HG02981 (cell line): ENCODE results near the gene IFITM10.
"Not testable (repeated sequence)": the region's sequence is repeated elsewhere in the genome, so short reads cannot be mapped to it uniquely, and the experiment has no call there.

ENCODE experiments used
- ATAC-seq: cut with Tn5 transposase; IDR thresholded peaks from one replicate; pipeline ENCODE4 v1.9.1; 2021; ENCODE audit warnings: mild to moderate bottlenecking, moderate library complexity; ENCODE audit not compliant: unreplicated experiment

IFITM10 gene

DNA sequence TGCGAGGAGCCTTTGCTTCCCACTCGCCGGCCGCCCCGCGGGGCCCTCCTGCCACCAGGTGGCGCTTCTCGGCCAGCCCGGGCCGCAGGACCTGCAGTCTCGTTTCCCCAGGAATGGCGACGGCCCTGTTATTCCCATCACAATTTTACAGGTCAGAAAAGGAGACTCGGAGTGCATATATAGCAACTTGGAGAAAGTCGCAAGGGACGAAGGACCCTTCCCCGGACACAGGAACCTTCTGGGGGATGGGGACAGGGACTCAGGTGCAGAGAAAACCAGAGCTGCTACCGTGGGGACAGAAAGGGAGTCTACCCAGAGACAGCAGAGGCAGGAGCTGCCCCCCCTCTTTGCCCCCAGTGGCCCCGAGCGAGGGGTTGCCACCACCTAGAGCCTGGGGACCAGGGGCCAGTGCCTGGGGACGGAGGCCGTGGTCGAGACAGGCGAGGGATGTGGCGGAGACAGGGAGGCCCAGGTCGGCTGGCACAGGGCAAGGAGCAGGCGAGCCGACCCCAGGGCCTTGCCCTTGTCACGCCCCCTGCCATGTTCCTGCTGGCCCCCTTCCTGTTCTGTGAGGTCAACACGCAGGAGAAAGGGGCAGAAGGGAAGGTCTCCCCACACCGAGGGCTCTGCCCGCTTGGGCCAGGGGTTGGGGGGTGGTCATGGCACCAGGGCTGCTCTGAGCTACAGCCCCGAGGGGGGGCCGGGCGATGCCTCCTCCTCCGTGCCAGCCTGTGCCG lies 56.9 kb downstream of the IFITM10 start:
- no peak for ATAC-seq

DNA sequence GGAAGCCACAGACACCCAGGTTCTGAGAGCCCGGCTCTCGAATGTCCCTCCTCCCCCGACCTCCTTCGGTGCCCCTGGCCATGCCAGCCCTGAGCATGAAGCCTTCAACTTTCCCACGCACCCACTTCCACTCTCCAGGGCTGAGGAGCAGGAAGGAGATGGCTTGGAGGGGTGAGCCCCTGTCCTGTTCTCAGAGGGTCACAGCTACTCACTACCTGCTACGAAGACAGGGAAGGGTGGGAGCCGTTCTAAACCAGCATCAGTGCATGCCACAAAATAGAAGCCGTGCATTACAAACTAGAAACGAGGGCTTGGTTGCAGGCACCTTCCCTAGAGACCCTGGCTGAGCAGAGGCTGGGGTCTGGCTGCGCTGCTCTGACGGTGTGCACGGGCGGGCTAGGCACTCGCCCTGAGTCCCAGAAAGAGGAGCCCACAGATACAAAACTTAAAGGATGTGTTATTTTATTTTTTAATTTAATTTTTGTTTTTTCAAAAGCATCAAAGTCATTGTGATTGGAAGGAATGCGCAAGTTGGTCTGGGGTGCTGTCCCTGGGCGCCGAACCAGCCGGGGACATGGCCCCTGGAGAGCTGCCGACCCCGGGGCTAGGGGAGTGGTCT lies 57.6 kb downstream of the IFITM10 start:
- no peak for ATAC-seq

DNA sequence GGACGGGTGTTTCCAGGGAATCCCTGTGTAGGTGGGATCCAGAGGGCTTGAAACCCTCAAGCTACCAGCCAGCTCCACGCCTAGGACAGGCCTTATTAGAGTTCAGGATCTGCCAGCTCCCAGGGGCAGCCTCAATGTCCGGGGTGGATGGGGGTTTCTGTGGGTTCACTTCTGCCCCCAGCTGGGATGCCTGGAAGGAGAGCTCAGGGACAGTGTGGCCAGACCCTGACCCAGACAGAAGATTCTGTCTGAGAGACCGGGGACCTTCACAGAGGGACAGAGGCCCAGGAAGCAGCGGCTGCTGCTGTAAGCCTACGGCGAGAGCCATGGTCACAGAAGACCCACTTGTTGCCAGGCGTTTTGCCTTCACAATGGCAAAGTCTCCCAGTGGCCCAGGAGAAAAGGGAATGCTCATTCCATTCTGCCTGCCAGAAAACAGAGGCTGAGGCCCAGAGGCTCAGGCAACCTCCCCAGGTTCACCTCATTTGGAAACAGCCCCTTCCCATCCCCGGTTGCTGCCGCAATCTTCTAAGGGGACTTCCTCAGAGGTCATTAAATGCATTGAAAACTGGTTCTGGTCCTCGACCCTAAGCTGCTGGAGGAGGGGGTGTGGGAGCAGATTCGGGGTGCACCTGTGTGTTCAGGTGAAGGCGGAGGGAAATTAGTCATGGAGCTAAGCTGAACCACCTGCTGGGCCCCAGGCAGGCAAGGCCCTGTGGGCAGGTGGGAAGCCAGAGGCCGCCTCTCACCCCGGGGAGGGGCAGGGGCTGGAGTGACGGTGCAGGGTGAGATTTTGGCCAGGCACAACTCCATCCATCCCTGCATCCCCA lies 58.3 kb downstream of the IFITM10 start:
- ATAC-seq: no peak

DNA sequence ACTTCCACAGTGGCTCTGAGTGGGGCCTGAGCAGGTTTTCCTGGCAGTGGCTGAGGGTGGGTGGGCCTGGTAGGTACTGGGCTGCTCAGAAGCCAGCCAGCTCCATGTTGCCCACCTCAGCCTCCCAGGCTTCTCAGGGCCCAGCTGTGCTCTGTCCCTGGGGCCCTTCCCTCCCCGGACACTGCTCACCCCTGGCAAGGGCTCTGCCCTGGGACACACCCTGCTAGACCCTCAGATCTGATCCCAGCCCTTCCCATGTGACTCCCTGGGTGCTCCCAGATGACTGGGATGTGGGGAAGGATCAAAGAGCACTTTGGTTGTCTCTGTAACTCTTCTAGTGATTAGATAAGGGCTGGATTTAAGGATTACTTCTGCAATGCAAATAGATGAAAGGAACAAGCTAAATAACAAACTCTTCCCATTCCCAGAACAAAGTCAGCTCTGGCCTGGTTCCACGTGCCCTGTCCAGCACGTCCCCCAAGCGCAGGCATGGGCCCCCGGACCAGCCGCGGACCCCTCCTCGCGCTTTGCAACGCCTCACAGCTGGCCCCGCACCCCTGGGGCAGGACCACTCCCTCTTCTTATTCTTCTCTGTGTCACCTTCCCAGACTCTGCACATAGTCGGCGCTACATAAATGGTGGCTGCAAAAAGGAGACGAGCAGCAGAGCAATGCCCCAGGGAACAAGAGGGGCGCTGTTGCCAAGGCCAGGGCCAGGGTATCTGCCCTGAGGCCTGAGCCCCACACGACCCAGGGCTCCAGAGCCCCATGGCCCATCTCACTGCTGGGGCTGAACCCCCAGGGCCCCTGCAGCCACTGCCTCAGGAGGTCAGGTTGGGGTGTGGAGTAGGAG lies 59.1 kb downstream of the IFITM10 start:
- no peak for ATAC-seq

DNA sequence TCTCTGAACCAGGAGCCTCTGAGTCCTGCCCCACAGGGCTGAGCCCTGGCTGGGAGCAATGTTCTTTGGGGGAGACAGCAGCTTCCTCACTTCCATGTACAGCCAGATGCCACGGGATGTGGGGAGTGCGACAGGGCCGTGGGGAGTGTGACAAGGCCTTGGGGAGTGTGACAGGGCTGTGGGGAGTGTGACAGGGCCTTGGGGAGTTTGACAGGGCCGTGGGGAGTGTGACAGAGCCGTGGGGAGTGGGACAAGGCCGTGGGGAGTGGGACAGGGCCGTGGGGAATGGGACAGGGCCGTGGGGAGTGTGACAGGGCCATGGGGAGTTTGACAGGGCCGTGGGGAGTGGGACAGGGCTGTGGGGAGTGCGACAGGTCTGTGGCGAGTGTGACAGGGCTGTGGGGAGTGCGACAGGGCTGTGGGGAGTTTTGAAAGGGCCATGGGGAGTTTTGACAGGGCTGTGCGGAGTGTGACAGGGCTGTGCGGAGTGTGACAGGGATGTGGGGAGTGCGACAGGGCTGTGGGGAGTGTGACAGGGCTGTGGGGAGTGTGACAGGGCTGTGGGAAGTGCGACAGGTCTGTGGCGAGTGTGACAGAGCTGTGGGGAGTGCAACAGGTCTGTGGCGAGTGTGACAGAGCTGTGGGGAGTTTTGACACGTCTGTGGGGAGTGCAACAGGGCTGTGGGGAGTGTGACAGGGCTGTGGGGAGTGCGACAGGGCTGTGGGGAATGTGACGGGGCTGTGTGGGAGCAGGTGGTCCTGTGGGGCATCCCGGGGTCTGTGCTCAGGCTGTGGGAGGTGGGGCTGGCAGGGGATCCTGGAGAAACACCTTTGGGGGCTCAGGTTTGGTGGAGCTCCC lies 60.0 kb downstream of the IFITM10 start:
- ATAC-seq: no peak

DNA sequence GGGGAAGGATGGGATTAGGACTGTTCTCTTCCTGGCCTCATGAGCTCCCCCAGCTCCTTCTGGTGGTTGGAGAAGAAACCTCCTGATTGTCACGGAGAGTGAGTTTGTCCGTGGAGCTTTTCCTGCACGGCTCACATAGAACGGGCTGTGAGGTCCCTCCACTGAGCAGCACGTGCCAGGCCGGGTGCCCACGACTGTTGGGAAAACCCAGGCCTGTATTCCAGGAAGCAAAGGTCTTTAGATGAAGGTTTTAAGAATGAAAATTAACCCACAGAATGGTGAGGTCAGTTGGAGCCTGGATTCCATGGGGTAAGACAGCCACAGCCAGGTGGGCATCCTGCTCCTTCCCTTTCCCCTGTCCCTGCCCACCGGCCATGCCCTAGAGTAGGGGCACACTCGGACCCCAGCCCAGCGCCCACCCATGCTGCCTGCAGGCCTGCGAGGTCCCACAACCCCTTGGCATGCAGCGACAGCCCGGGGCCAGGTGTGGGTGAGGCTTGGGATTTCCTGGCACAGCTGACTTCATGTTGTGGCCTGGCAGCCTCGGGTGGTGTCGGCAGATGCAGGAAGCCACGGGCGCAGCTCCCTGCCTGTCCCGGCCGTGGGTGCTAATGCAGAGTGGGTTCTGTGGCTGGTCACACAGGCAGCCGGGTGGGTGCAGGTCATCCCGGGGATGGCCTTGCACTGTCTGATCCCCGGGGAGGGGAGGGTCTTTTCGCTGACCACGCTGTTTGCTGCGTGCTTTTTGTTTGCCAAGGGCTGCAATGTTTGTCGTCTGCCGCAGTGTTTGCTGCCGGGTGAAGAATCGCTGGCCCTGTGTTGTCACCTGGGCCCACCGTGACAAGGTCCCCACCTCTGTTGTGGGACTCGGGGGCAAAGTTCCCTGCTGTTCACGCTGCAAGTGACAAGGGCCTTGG lies 60.9 kb downstream of the IFITM10 start:
- not testable (repeated sequence) for ATAC-seq

DNA sequence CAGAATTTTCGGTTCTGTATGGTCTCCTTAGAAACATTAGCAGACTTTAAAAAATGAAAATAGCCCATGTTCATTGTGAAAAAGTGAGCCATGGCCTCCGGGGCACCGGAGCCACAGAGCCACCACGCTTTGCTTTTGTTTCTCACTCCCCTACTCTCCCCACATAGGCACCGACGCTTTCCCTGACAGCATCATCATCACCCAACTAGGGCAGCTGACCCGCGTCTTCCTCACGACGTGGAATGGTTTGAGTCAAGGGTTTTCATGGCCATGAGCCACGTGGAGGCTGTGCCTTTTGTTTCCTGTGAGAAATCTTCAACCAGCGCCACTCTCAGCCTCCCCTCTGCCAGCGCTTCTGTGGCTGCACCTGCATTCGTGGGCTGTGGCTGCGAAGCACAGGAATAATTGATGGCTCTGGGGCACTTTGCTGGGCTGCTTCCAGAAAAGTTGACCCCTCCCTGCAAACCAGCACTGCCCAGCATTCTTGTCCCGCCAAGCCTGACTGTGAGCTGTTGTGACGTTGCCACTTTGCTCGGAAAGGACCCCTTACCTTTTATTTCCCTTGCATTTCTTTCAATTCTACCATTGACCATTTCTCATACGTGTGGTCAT lies 62.0 kb downstream of the IFITM10 start:
- not testable (repeated sequence) for ATAC-seq

DNA sequence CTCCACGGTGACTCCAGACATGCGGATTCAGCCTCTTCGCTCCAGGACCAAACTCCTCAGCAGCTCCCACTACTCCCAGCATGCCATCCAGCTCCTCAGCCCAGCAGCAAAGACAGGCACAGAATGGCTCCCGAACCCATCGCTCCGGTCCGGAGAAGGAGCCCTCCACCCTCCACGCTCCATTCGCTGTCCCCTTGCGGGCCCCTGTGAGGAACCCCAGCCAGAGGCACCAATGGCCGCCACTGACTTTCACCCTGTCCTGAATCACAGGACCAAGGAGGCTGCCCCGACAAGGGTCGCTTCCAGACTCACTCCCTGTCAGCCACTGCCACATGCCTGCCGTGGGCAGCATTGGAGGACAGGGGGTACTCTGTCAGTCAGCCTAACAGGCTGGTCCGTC lies 64.2 kb downstream of the IFITM10 start:
- ATAC-seq: not testable (repeated sequence)

DNA sequence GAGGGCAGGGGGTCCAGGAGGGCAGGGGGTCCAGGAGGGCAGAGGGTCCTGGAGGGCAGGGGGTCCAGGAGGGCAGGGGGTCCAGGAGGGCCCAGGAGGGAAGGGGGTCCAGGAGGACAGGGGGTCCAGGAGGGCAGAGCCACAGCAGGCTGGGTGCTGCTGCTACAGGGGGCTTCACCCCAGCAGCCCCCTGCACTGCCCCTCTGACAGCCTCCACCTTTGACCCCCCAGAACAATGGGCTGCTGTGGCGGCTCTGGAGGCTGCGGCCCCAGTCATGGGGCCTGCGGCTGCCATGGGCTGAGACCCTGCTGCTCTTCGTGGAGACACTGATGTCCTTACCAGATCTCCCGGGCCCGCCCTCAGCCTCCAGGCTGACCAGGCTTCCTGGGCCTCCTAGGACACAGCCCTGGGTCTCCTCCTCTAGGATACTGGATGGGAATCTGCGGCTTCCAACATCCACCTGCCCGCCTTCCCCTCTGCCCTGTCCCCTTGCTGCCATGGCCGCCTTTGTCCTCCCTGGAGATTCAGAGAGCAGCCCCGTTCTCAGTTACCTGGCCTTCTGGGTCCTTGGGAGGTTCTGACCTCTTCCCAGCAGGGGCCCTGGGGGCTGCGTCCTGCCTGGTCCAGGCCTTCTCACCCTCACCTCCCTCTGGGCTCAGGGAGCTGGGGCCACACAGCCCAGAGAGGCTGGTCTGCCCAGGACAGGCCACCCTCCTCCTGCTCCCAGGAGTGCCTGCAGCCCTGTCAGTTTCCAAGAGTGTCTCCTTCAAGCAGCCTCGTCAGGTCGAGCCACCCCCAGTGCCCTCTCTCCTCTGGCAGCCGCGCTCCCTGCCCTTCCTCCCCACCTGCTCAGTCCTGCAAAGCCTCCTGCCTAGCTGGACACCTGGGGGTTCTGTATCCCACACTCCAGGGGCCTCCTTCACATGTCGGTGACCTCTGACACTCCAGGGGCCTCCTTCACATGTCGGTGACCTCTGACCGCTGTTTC lies 65.2 kb downstream of the IFITM10 start:
- ATAC-seq: not testable (repeated sequence)

DNA sequence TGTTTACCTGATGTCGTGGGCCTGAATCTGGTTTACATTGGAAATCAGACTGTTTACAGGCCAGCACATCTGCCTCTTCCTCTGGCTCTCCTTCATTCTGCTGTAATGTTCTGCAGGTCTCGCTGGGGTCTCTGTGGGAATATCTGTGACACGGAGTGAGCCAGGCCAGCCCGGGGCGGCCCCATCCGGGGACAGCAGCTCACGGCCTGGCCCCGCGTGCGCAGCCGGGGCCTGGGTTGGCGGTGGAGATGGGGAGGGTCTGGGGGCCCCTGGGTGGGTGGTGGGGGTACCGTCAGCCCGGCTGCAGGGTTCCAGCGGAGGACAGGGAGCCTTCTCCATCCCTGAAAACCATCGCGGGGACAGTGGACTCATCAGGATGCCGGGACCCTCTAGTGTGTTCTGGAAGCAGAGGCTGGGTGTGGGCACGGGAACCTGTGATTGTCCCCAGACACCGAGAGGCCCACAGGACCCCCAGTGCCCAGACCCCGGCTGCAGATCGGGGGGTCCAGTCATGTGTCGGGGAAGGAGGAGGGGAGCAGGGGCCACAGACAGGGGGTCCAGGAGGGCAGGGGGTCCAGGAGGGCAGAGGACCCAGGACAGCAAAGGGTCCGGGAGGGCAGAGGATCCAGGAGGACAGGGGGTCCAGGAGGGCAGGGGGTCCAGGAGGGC lies 66.4 kb downstream of the IFITM10 start:
- ATAC-seq: not testable (repeated sequence)

DNA sequence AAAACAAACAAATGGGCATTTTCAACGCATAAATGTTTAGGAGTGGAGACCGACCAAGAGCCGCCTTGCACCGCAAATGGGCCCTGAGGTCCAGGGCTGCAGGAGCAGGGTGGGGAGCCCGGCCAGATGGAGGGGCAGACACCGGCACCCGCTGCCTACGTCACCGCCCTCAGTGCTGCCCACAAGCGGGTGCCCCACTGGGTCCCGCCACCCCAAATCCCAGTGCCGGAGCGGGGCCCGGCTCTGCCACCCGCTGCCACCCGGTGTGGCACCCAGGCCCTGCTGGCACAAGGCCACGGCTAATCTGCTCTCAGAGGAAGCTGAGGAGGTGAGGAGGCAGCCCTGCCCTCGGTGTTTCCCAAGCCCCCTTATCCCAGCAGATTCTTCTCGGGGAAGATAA lies 67.2 kb downstream of the IFITM10 start:
- ATAC-seq: not testable (repeated sequence)
